UCSD-AML1 (cell line): ENCODE results near the gene SPATA13.

Experiments
- DNase-seq: peaks from one replicate; lab custom pipeline; 2025; ENCODE audit not compliant: unreplicated experiment; lab: John Stamatoyannopoulos, UW

The SPATA13 gene

DNA sequence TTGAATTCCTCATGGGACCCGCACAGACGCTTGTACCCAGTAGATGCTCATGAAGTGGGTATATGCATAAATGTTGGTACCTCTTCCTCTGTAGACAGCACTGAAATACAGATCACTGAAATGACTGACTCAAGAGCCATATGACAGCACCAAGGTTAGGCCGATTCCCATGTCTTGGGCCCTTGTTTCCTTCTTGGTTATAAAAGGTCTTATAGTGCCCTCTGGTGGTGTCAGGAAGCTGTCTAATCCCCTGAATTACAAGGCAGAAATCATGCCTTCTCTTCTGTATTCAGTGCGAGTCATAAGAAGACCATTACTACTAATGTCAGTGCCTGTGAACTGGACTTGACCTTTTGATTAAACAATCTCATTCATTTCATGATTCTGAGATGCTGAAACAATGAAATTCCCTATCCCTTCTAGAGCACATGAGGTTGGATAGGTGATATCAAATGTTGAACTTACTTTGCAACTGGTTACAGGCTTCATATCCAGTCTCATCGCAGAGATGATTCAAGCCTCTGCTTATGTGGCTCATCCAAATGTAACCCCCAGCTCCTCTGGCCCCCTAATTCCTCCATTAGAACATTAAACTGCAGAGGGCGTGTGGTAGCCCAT, 59.7 kb downstream of the SPATA13 start:
- DNase-seq, result no peak

DNA sequence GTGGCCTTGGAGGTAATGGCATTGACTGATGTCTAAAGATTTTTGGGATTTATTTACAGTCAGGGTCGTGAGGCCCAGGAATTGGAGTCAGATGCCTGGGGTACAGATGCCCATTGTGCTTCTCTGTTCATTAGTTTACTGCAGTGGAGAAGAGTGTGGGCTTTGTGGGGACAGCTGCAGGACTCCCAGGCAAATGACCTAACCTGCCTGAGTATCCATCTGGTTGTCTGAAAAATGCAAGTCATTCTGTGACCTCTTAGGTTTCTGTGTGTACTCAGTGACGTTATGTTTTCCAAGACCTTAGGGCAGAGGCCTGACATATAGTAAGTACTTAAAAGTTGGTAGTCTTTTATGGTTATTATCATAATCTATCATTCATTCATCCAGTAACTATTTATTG, 60.5 kb downstream of the SPATA13 start:
- no peak for DNase-seq

DNA sequence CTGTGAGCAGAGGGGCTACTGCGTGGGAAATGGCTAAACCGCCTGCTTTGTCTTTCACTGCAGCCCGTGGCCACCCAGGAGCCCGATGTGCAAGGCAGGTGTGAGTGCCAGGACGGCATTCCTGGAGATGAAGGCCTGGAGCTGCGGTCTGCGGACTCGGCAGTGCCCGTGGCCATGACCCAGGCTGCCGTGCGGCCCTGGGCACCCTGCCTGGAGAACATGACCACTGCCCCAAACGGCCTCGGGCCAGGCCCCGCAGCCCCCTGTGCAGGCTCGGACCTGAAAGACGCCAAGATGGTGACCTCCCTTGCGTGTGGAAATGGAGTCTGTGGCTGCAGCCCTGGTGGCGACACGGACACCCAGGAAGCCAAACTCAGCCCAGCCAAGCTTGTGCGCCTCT, 62.2 kb downstream of the SPATA13 start:
- DNase-seq, result no peak

GRCh38 chr13:24223341-24224231, 63.1 kb downstream of the SPATA13 start:
- no peak for DNase-seq

DNA sequence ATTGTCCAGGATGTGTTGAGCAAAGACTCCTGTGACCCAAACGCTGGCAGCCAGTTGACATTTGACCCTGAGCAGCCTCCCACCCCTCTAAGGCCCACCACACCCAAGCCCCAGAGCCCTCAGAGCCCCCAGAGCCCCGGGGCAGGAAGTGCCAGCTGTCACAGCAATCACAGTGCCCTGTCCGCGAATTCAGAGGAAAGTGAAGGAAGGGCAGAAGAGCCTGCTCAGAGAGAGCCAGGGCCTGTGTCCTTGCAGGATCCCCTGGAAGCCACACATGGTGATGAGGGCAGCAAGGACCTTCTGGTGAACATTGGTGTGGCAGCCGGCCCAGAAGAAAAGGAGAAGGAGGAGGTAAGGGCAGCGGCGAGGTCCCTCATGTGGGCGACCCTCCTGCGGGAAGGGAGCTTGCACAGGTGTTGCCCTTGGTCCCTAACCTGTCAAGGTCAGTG, 63.7 kb downstream of the SPATA13 start:
- no peak for DNase-seq

DNA sequence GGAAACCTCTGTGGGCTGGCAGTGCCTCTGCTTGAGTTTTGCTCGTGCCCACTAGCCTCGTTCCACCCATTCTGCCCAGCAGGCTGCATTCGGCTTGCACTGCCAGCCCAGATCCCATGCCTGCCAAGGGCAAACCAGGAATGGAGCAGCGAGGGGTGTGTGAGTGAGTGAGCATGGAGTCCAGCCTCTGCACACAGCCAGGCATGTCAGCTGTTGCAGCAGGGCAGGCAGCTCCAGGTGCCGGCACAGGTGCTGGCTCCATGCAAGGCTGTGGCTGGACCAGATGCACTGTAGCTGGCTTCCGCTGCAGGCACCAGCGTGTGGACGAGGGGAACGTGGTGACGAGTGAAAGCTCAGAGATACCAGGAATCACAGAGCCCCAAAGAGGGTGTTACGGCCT, 64.5 kb downstream of the SPATA13 start:
- DNase-seq, result no peak

GRCh38 chr13:24225930-24226329, 65.4 kb downstream of the SPATA13 start:
- DNase-seq, result no peak

- no peak for DNase-seq
Measured at GRCh38 chr13:24226762-24227161, 66.2 kb downstream of the SPATA13 start.

GRCh38 chr13:24228852-24229458, 68.4 kb downstream of the SPATA13 start:
- DNase-seq, result no peak

- no peak for DNase-seq
Measured at GRCh38 chr13:24230428-24231072, 70.0 kb downstream of the SPATA13 start.

DNA sequence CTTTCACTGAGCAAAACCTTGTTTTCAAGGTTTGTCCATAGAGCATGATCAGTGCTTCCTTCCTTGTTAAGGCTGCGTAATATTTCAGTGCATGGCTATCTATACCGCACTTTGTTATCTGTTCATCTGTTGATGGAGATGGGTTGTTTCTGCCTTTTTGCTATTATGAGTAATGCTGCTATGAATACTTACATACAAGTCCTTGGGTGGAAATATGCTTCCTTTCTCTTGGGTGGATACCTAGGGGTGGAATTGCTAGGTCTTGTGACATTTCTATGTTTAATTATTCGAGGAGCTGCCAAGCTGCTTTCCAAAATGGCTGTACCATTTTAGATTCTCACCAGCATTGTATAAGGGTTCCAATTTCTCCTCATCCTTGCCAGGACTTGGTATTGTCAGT, 70.9 kb downstream of the SPATA13 start:
- DNase-seq, result no peak

DNA sequence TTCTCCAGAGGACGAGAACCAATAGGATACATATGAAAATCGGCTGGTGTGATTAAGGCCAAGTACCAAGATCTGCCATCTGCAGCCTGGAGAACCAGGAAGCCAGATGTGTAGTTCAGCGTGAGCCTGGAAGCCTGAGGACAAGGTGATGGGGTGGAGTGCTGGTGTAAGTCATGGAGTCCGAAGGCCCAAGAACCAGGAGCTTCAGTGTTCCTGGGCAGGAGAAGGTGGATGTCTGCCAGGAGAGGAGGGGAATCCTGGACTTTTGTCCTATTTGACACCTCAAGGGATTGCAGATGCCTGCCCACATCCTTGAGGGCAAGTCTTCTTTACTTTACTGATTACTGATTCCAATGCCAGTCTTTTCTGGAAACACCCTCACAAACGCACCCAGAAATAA, 71.5 kb downstream of the SPATA13 start:
- no peak for DNase-seq

DNA sequence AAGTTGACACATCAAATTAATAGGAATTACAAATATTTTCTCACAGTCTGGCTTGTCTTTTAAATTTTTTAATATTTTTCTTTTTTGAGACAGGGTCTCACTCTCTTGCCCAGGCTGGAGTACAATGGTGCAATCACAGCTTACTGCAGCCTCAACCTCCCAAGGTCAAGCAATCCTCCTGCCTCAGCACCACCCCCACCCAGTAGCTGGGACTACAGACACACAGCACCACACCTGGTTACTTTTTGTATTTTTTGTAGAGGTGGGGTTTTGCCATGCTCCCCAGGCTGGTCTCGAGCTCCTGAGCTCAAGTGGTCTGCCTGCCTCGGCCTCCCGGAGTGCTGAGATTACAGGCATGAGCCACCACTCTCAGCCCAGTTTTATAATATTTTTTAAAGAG, 72.0 kb downstream of the SPATA13 start:
- DNase-seq, result no peak

DNA sequence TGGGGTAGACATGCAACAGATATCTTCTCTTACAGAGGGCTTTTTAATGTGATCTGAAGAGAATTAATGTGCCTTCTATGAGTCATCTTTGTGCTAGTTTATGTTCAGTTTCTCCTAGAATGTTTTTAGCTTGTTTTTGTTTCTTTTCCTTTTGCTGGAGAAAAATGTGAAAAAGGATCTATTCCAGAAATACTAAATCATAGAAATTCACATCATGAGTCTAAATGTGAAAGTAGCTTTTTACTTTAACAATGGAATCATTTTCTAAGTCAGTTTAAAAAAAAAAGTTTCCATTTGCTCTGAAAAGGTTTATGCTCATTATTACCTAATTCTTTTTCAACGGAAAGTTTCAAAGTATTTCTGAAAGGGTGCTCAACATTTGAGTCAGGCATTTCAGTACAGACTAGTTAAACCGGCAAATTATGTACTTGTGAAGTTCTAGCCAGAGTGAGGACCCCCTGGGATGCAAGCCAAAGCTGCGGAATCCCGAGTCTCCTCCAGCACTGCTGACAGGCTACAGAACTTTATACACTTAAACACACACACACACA, 72.9 kb downstream of the SPATA13 start:
- no peak for DNase-seq

DNA sequence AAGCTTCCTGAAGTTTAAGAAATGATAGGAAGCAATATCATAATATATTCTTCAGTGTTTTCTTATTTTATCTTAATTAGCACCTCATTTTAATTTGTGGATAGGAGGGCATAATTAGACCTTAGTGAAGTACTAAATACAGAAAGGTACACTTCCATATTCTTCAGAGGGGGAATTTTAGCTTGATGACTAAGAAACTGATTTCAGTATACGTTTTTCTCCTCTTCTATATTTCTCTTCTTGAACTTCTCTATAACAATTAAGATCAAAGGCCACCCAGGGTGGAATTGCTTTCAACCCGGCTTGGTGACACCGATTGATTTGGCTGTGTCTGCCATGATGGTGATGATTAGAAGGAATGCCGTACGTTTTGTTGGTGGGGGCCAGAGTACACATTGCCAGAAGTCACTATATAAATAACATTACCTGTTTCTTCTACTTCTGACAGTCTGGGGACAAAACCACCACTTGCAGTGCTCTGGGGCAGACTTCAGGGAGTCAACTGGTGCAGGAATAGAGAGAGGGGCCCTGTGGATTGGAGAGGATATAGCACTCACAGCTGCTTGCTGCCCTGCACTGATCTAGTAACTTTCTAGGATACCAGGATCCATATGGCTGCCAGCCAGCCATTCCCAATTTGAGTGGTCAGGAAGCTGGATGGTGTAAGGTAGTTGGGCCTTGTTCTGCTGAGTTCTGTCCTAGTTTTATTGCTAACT, 73.8 kb downstream of the SPATA13 start:
- DNase-seq, result no peak

DNA sequence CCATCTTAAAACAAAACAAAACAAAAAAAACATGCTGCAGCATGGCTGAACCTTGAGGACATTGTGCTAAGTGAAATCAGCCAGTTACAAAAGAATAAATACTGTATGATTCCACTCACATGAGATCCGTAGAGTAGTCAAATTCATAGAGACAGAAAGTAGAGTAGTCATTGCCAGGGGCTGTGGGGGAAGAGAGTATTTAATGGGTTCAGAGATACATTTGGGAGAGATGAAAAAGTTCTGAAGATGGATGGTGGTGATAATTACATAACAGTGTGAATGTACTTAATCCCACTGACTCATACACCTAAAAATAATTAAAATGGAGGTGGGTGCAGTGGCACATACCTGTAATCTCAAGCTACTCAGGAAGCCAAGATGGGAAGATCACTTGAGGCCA, 76.8 kb downstream of the SPATA13 start:
- no peak for DNase-seq

GRCh38 chr13:24241336-24241735, 80.8 kb downstream of the SPATA13 start:
- DNase-seq, result no peak

- no peak for DNase-seq
Measured at GRCh38 chr13:24242100-24242499, 81.6 kb downstream of the SPATA13 start.

DNA sequence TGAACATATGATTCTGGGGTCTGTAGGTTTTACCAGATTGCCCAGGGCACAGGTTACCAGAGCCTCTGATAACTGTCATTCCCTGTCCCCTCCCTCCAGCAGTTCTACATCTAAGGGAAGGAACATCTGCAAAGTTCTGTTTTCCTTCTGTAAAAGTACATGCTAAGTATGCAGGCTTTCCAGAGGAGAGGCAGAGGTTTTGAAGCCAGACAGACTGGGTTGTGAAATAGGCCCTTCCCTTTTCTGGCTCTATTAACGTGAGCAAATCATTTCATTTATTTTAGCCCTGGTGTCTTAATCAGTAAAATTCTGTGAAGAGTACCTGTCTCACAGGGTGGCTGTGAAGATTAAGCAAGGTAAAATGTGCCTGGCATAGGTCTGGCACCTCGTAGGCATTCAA, 82.8 kb downstream of the SPATA13 start:
- no peak for DNase-seq

- DNase-seq, result no peak
Measured at GRCh38 chr13:24244802-24245201, 84.3 kb downstream of the SPATA13 start.

- DNase-seq, result no peak
Measured at GRCh38 chr13:24247016-24247415, 86.5 kb downstream of the SPATA13 start.
